ENCODE measurements around the gene GABRB2.
"Not testable (repeated sequence)": the region's sequence is repeated elsewhere in the genome, so short reads cannot be mapped to it uniquely, and the experiment has no call there.

Gene GABRB2

DNA sequence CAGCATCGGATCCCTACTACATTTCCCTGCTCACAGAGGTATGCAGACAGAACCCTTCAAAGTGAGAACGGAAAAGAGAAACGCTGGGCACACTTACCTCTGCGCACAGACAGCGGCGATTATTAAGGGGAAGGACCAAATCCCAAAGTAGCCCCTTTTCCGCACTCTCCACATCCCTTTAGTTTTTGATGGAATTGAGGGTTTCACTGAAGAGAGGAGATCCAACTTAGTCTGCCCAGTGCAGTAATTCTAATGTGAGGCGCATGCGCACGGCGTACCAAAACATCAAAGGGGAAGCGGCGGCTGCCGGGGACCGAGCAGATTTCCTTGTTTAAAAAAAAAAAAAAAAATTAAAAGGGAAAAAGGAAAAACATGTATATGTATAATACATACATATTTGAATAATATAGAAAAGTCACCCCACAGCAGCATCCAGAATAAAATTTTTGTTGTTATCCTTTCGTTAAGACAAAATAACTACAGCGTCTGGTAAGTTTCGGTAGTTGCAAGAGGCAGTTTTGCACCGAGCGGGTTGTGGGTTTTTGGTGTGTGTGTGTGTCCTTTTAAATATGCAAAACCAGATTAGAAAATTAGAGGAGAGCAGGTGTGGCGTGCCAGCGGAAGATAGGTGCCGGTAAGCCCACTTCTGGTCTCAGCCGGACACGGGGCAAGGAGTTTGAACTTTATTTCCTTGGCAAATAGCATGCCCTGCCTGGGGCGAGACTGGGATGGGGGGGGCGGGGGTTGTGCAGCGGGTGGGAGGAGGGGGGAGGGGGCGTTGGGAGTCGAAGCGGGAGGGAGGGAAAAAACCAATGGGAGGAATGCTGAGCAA is at the start of gene GABRB2:
Gene GABRB2, minus strand, starts transcription at position 256 of the 832 bp plus-strand sequence. Its CDS starts 82 bp downstream, at position 174.
- DNase-seq (ENCODE audit: low spot score) = no peak

DNA sequence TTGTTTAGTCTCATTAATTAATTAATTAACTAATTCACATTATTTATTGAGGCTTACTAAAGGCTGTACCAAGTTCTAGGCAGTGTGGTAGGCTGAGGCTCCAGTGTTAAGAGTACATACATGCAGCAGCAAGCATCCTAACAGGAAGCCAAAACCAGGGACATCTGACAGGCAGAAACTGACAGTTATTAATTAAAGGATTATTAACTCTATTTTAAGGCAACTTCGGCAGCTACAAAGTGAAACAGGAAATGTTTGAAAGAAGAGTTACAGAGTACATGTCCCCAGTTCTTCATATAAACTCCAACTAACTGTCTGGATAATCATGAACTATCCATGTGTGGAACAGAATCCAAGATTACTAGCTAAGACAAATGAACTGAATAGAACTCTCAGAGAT is 39.3 kb upstream of the GABRB2 start:
- DNase-seq (ENCODE audit: low spot score) = no peak

DNA sequence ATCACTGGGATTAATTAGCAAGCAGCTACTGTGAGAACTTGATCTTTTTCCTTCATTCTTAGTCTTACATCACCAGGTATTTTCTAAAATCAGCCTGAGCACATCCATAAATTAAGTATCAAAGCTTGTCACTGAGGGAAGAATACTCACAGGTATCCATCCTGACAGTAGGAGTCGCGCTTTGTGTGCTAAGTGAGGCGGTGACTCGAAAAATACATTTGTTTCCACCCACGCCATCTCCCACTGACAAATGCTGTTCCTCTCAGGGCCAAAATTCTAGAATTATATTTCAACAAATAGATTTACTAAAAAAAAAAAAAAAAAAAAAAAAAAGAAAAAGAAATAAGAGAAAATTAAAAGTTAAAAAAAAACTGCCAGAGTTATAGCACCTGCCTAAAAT is 34.1 kb upstream of the GABRB2 start:
- DNase-seq (ENCODE audit: low spot score) = no peak

DNA sequence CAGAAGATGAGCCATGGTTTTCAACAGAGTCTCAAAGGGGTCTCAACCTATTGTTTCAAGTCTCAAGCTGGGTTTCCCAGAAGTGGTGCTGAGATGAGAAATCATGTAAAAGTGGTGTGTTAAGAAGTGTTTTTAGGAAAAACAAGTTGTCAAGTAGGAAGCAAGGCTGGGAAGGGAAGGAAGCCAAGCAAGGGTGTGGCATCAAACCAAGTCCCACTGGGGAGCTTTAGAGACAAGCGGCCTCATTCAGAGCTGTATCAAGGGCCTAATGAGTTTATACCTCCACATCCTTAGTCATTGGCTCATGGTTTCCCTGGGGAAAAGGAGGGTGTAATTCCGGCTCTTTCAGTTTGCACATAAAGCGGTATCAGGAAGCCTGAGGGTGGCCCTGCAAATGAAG is 26.4 kb upstream of the GABRB2 start:
- DNase-seq (ENCODE audit: low spot score) = no peak

DNA sequence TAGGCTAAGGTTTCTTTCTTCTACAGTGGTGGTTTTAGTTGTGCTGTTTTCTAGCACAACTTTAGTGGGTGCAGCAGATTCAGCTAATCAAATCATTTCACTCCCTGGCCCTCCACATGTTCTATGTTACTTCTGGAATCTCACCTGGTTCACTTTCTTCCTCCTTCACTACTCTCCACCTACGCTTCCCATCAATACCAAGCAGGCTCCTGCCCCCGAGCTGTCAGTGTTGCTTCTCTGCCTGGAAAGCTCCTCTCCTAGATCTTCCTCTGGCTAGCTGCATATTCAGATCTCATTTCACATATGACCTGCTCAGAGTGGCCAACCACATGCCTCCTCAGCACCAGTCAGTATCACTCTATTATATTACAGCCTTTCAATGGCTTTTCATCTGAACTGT is 19.6 kb upstream of the GABRB2 start:
- no peak for DNase-seq (ENCODE audit: low spot score)

DNA sequence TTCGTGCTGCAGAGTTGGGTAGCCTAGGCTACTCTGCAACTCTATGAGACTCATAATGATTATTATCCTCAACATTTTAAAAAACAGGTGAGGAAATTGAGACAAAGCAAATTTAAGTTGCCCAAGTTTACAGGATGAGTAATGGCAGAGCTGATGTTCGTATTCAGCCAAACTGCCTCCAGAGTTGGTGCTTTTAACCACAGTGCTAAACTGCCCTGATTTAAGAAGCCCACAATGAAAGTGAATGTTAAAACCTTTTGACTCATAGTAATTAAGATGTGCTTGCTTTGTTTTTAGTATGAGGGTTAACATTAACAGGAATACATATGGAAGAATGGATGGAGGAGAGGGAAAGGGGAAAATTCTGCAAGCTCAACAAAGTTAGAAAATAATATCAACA is 15.9 kb upstream of the GABRB2 start:
- DNase-seq (ENCODE audit: low spot score) = no peak

DNA sequence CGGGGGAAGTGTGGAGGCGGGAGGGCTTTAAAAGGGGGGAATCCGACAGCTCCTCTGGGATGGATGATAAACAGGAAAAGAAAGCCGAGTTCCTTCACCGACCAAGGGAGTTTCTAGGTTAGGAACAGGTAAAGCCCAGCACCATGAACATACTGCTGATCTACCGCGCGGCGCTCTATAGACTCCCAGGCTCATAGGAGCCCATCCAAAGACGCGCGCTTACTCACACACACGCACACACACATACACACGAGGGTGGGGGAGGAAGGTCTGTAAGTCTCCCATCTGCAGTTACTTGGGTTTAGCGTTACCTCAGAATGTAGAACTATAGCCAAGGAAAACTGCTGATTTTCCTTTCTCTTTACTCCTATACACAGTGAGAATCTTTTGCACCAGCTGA is 2.6 kb upstream of the GABRB2 start:
- DNase-seq (ENCODE audit: low spot score) = no peak

DNA sequence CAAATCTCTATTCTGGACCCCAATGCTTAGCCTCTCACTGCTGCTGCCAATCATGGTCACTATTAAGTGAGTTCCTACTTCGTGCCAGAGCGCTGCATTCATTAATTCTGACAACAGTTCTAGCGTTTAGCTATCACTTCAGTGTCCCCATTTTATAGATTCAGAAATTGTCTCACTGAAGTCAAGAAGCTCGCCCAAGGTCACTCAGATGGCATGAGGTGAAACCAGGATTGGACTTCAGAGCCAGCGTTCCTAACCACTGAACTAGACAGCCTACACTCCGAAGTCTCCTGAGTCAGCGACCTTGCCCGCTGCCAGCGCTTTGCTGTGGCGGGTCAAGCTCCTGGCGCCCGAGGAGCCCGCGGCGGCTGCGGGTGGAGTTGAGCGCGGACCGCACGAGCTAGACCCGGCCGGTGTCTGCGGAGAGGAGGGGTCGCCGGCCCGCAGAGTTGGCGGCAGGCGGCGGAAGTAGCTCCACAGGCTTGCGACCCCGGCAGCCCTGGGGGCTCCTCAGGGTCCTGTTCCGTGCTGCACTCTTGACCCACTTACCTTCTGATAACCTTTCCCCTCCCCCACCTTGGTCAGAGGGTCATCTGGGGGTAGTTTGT is 2.1 kb upstream of the GABRB2 start:
- DNase-seq (ENCODE audit: low spot score) = no peak

DNA sequence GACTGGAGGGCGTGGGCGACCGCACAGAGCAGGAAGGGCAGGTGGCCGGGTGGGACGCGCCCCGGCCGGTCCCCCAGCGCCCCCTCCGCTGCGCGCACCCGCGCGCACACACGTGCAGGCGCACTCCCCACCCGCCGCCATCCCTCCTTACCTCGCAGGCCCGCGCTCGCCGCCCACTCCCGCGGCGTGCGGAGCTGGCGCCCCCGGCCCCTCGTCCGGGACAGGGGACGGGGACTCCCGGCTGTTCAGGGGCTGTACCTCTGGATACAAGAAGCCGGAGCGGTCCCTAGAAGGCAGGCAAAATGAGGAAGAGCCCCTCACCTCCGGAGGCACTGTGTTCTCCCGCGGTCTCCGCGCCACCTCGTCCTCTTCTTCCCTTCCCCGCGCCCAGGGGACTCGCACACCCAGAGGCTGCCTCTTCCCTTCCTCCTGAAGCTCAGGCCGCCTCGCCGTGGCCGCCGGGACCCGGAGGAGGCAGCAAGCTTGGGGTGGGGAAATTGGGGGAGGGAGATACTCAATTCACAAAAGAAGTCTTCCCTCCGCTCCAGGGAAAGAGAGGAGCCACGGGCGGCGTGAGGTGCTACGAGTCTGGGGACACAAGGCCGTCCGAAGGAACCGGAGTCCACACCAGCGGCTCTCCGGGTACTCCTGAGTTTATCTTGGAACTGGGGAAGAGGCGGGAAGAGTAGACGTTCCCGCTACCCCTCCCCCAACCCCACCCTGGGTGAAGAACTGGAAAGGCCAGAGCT is 1.4 kb upstream of the GABRB2 start:
- no peak for DNase-seq (ENCODE audit: low spot score)

DNA sequence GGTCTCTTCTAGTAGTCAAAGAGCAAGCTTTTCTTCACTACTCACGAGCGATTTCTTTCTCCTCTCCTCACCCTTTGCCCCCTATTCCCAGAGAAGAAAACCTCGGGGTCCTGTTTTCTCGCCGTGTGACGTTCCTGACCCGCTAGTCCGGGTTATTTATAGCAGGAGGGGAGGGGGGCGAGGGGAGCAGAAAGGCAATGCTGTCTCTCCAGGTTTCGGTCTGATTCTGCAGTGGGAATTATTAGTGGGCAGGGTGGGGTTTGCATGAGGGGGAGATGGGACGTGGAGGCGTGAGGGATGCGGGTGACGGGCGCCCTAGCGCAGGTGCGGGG is 847 bp upstream of the GABRB2 start:
- no peak for DNase-seq (ENCODE audit: low spot score)

DNA sequence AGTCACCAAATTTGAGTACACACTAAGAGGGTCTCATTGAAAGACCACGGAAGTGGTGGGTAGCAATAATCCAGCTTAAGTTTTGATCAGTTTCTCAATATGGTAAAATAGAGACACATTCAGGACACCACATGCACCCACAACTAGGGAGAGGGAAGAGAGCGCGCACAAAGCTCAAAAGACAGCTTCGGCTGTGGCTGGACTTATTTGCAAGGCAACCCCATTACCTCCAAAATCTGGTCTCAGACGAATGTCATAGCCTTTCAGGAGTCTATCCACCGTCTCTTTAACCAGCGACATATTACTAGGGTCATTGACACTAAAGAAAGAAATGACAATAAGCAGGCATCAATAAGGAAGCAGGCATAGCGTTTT is 443 bp downstream of the GABRB2 start:
- DNase-seq (ENCODE audit: low spot score) = no peak

DNA sequence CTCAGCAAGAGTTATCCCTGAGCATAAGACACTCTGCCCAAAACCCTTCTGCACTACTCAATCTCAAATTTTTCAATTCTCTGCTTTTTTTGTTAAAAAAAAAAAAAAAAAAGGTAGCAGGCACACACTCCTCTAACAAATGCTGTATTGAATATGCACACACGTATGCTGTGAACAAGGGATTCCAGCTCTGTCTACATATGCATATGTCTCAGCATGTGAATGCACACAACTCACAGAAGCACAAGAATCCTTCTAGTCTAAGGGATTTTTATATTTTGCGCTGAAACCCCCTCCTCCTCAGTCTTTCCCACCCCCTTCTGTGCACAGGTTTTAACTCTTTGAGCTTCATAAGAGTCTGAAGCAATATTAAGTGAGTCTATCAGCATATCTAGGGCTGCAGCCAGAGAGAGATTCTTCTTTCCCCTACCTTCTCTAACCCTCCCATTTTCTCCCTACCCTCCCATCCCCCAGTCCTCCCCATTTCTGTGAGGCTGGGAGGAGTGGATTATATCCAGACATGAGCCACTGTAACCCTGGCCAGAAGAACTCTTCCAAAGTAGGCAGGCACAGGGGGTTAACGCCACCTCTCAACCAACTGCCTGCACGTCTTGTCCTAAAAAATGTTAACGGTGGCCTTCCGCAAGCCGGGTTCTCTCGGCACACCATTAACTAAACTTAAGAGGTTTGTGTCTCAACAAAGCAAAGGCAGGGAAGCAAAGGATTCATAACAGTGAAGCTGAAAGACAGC is 1.0 kb downstream of the GABRB2 start:
- no peak for DNase-seq (ENCODE audit: low spot score)

DNA sequence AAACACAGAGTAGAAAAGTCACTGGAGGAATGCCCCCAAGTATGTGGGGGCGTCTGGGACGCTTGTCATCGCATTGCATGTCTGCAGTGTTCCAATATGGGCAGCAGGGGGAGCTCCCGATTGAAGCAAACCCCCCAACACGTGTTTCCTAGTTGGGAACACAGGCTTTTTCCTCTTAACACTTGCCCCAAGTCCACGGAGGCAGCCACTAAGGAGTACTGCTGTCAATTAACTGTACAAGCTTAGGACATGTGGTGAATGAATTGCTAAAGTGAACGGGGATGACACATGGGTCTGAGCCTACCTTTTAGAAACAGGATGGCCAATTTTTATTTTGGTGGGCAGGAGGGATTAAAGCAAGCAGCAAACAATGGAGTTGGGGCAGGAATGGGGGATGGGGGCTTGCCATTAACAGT is 2.2 kb downstream of the GABRB2 start:
- DNase-seq (ENCODE audit: low spot score) = peak; percentile 69

DNA sequence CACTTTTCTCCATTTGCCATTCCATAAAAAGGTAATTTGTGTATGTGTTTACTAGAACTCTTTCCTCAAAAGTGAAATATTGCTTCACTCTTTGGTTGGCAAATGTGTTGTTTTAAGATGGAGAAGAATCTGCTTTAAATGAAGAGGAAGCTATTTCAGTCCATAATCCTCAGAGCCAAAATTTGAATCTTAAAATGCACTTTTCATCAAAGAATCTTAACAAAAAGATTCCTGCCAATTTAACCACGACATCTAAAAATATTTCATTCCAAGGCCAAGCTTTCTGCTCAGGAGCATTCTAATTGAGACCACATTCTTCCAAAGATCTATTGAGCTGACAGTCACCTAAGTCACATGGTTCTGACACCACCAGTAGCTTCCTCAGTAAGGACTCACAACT is 7.5 kb downstream of the GABRB2 start:
- no peak for DNase-seq (ENCODE audit: low spot score)

DNA sequence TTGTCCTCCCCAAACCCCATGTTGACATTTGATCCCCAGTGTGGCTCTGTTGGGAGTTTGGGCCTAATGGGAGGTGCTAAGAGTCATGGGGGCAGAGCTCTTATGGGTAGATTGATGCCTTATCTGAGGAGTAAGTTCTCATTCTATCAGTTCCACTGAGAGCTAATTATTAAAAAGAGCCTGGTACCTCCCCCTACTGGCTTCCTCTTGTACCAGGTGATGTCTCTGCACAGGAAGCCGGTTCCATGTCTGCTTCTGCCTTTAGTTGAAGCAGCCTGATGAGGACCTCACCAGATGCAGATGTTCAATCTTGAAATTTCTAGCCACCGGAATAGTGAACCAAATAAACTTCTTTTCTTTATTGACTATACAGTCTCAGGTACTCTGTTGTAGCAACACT is 10.8 kb downstream of the GABRB2 start:
- DNase-seq (ENCODE audit: low spot score) = no peak

DNA sequence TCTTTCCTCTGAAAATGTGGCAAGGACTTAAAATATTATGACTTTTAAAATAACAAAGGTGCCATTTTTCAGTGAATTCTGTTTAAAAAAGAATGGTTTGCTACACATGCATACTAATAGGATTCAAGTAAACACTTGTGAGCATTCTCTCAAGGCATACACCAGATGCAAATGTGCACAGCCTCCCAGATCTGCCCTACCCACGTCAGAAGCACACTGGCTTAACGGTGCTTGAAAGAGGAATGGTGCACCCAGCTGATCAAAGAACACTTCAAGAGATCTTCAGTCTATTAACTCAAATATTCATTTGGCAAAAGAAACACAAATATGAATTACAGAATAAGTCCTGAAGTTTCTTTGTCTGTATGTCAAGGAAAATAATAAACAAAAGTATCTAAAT is 15.8 kb downstream of the GABRB2 start:
- no peak for DNase-seq (ENCODE audit: low spot score)

DNA sequence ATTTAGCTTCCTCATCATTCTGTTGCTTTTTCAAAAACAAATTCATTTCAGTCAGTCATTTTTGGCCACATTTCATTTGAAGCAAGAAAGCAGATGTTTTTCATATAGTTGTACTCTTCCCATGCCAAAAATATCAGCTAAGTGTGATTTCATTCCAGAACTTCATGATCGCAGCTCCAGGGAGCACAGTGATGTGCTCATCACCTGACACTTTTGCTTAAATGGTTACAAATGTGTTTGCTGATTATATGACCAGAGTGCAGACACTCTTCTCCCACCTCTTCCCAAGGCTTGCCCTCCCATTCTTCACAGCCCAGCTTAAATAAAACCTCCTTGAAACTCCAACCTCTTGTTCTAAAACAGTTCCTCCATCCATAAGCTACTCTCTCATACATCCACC is 32.6 kb downstream of the GABRB2 start:
- DNase-seq (ENCODE audit: low spot score) = no peak

DNA sequence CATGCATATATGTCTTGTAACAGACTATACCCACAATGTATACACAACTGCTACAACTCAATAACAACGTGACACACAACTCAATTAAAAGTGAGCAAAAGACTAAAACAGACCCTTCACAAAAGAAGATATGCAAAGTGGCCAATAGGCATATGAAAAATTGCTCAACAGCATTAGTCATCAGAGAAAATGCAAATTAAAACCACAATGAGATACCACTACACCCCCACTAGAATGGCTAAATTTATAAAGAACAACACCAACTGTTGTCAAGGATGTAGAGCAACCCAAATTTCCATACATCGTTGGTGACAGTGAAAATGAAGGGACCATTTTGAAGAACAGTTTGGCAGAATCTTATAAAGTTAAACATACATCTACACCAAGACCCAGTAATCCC is 38.9 kb downstream of the GABRB2 start:
- DNase-seq (ENCODE audit: low spot score) = no peak

DNA sequence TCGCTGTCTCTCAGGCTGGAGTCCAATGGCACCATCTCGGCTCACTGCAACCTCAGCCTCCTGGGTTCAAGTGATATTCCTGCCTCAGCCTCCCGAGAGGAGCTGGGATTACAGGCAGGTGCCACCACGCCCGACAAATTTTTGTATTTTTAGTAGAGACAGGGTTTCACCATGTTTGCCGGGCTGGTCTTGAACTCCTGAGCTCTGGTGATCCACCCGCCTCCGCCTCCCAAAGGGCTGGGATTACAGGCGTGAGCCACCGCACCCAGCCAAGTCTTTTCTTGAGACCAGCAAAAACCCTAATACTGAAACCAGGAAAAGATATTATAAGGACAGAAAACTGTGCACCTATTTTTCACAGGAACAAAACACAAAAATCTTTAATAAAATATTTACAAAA is 41.4 kb downstream of the GABRB2 start:
- not testable (repeated sequence) for DNase-seq (ENCODE audit: low spot score)

DNA sequence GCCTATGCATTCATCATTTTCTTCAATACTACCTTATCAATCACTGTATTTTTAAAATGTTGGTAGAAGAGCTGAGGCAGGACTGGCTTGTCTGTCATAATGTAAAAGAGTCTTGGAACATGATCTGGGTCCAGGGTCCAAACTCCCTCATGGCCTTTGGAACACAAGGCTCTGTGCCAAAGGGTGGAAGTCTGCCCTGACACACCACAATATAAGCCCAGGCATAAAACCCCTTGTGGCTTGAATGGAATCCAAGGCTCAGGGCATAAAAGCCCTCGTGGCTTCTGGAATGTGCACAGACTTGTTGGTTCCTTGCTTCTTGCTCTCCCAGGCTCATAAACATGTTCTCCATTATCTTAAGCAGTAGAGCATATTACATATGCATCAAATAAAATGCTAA is 48.0 kb downstream of the GABRB2 start:
- DNase-seq (ENCODE audit: low spot score) = no peak

DNA sequence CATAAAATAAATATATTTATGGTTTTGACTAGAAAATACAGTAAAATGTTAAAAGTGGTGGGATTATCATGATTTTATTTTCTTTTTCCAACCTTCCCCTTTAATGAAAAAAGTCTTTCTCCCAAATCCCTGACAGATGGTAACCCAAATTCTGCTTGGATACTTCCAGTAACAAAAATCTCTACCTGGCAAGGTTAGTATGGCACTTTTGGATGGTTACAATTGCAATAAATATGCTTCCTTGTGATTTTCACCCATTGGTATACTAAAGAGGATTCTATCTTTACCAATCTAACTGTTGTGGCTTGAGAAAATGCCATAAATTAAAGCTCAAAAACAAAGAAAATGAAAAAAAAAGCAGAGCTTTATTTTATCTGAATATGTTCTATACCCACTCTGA is 62.8 kb downstream of the GABRB2 start:
- no peak for DNase-seq (ENCODE audit: low spot score)

DNA sequence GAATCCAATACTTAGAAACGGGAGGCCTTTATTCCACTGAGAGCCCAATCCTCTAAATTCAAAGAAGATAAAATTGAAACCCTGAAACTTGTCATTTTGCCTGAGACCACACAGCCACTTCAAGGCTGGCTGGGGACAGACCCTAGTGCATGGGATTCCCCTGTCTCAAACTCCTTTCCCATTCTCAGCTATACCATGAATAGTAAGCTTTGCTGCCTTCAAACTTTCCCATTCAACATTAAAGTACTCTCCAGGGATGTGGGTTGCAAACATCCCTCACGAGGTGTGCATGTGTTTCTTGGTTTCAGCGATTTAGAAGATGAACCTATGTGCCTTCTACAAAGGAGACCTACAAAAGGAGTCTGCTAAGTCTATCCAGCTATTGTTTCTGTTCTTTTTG is 64.6 kb downstream of the GABRB2 start:
- DNase-seq (ENCODE audit: low spot score) = no peak
